ENCODE results near the gene PLOD2. TPM values are rescaled to one million over a fixed set of nuclear protein-coding genes. Genes with fewer than 3 reads are reported as not detected.

The PLOD2 gene
- total and polyA plus RNA-seq, 3 experiments from 2014 or later = 0.18 to 0.35 TPM; not detected in 1

- H3K4me3 Mint-ChIP-seq = no peak overlapping the region
- Histone ChIP-seq H3K4me3 (ENCODE audit: low read length) (no peak overlapping the region), H3K27me3 (ENCODE audit: insufficient read depth, low read length, poor library complexity, severe bottlenecking) (no peaks in the 10 kb centered on the region), H3K27ac (ENCODE audit: low read depth, low read length) (no peak overlapping the region), H3K4me1 (ENCODE audit: insufficient read depth, low read length) (no peaks in the 10 kb centered on the region), H3K36me3 (ENCODE audit: insufficient read depth, low read length) (no peaks in the 10 kb centered on the region), H3K9me3 (ENCODE audit: low read length) (no peaks in the 10 kb centered on the region)
- no peak overlapping the region for H3K27ac Mint-ChIP-seq
- peaks cover 0 to 2% (median 0%) of the 10 kb centered on the region in 5 donors for H3K9me3 Mint-ChIP-seq
- no peaks in the 10 kb centered on the region for H3K4me1 Mint-ChIP-seq
- no peak for DNase-seq
- no peaks in the 10 kb centered on the region for H3K27me3 Mint-ChIP-seq
- CTCF ChIA-PET = no interaction called here
- no peaks in the 10 kb centered on the region for H3K36me3 Mint-ChIP-seq
- POLR2A ChIA-PET = no interaction called here
Observed at GRCh38 chr3:146101538-146101937, 59.4 kb downstream of the PLOD2 start.

GRCh38 chr3:146100825-146101444, 60.0 kb downstream of the PLOD2 start:
- Mint-ChIP-seq H3K36me3 (no peaks in the 10 kb centered on the region), H3K9me3 (peaks cover 0 to 2% (median 0%) of the 10 kb centered on the region in 5 donors), H3K27me3 (no peaks in the 10 kb centered on the region), H3K4me1 (no peaks in the 10 kb centered on the region), H3K27ac (no peak overlapping the region), H3K4me3 (no peak overlapping the region)
- POLR2A ChIA-PET = no interaction called here
- no peak for DNase-seq
- Histone ChIP-seq H3K4me1 (ENCODE audit: insufficient read depth, low read length) (no peaks in the 10 kb centered on the region), H3K4me3 (ENCODE audit: low read length) (no peak overlapping the region), H3K9me3 (ENCODE audit: low read length) (no peaks in the 10 kb centered on the region), H3K27me3 (ENCODE audit: insufficient read depth, low read length, poor library complexity, severe bottlenecking) (no peaks in the 10 kb centered on the region), H3K27ac (ENCODE audit: low read depth, low read length) (no peak overlapping the region), H3K36me3 (ENCODE audit: insufficient read depth, low read length) (no peaks in the 10 kb centered on the region)
- CTCF ChIA-PET = no interaction called here

GRCh38 chr3:146100180-146100579, 60.8 kb downstream of the PLOD2 start:
- H3K36me3 ChIP-seq (ENCODE audit: insufficient read depth, low read length) = no peaks in the 10 kb centered on the region
- H3K27ac ChIP-seq (ENCODE audit: low read depth, low read length) = no peak overlapping the region
- no peaks in the 10 kb centered on the region for H3K27me3 Mint-ChIP-seq
- ChIA-PET CTCF (no interaction called here), POLR2A (no interaction called here)
- H3K9me3 Mint-ChIP-seq = peaks cover 0 to 4% (median 0%) of the 10 kb centered on the region in 5 donors
- H3K27ac Mint-ChIP-seq = no peak overlapping the region
- no peaks in the 10 kb centered on the region for H3K27me3 ChIP-seq (ENCODE audit: insufficient read depth, low read length, poor library complexity, severe bottlenecking)
- H3K4me3 Mint-ChIP-seq = no peak overlapping the region
- H3K4me3 ChIP-seq (ENCODE audit: low read length) = no peak overlapping the region
- DNase-seq = no peak
- no peaks in the 10 kb centered on the region for H3K4me1 ChIP-seq (ENCODE audit: insufficient read depth, low read length)
- no peaks in the 10 kb centered on the region for H3K9me3 ChIP-seq (ENCODE audit: low read length)
- no peaks in the 10 kb centered on the region for H3K36me3 Mint-ChIP-seq
- H3K4me1 Mint-ChIP-seq = no peaks in the 10 kb centered on the region

- Histone ChIP-seq H3K27me3 (ENCODE audit: insufficient read depth, low read length, poor library complexity, severe bottlenecking) (no peaks in the 10 kb centered on the region), H3K9me3 (ENCODE audit: low read length) (no peaks in the 10 kb centered on the region), H3K27ac (ENCODE audit: low read depth, low read length) (no peak overlapping the region), H3K4me3 (ENCODE audit: low read length) (no peak overlapping the region), H3K4me1 (ENCODE audit: insufficient read depth, low read length) (no peaks in the 10 kb centered on the region), H3K36me3 (ENCODE audit: insufficient read depth, low read length) (no peaks in the 10 kb centered on the region)
- Mint-ChIP-seq H3K27me3 (no peaks in the 10 kb centered on the region), H3K4me1 (no peaks in the 10 kb centered on the region), H3K4me3 (no peak overlapping the region), H3K9me3 (peaks cover 0 to 6% (median 0%) of the 10 kb centered on the region in 5 donors), H3K36me3 (no peaks in the 10 kb centered on the region), H3K27ac (no peak overlapping the region)
- ChIA-PET CTCF (no interaction called here), POLR2A (no interaction called here)
- DNase-seq = no peak
Observed at GRCh38 chr3:146099316-146099715, 61.7 kb downstream of the PLOD2 start.

- H3K4me1 ChIP-seq (ENCODE audit: insufficient read depth, low read length) = no peaks in the 10 kb centered on the region
- no peaks in the 10 kb centered on the region for H3K36me3 Mint-ChIP-seq
- no peak overlapping the region for H3K4me3 Mint-ChIP-seq
- H3K27ac ChIP-seq (ENCODE audit: low read depth, low read length) = no peak overlapping the region
- peaks cover 0 to 6% (median 0%) of the 10 kb centered on the region in 5 donors for H3K9me3 Mint-ChIP-seq
- no peaks in the 10 kb centered on the region for H3K36me3 ChIP-seq (ENCODE audit: insufficient read depth, low read length)
- CTCF ChIA-PET = no interaction called here
- no peak overlapping the region for H3K4me3 ChIP-seq (ENCODE audit: low read length)
- no peaks in the 10 kb centered on the region for H3K4me1 Mint-ChIP-seq
- no peaks in the 10 kb centered on the region for H3K27me3 ChIP-seq (ENCODE audit: insufficient read depth, low read length, poor library complexity, severe bottlenecking)
- POLR2A ChIA-PET = no interaction called here
- DNase-seq = no peak
- H3K27me3 Mint-ChIP-seq = no peaks in the 10 kb centered on the region
- no peaks in the 10 kb centered on the region for H3K9me3 ChIP-seq (ENCODE audit: low read length)
- H3K27ac Mint-ChIP-seq = no peak overlapping the region
Observed at GRCh38 chr3:146093896-146094295, 67.1 kb downstream of the PLOD2 start.

- no peaks in the 10 kb centered on the region for H3K4me1 ChIP-seq (ENCODE audit: insufficient read depth, low read length)
- H3K9me3 Mint-ChIP-seq = peaks cover 0 to 4% (median 0%) of the 10 kb centered on the region in 5 donors
- POLR2A ChIA-PET = no interaction called here
Observed at GRCh38 chr3:146092230-146092629, 68.8 kb downstream of the PLOD2 start.

GRCh38 chr3:146091397-146091796, 69.6 kb downstream of the PLOD2 start:
- Mint-ChIP-seq H3K9me3 (peaks cover 0 to 4% (median 0%) of the 10 kb centered on the region in 5 donors), H3K27me3 (no peaks in the 10 kb centered on the region), H3K36me3 (no peaks in the 10 kb centered on the region), H3K27ac (no peak overlapping the region), H3K4me1 (no peaks in the 10 kb centered on the region), H3K4me3 (no peak overlapping the region)
- no peaks in the 10 kb centered on the region for H3K9me3 ChIP-seq (ENCODE audit: low read length)
- no peaks in the 10 kb centered on the region for H3K27me3 ChIP-seq (ENCODE audit: insufficient read depth, low read length, poor library complexity, severe bottlenecking)
- no peaks in the 10 kb centered on the region for H3K36me3 ChIP-seq (ENCODE audit: insufficient read depth, low read length)
- no peak for DNase-seq
- CTCF ChIA-PET = no interaction called here
- H3K27ac ChIP-seq (ENCODE audit: low read depth, low read length) = no peak overlapping the region
- POLR2A ChIA-PET = no interaction called here
- no peaks in the 10 kb centered on the region for H3K4me1 ChIP-seq (ENCODE audit: insufficient read depth, low read length)
- H3K4me3 ChIP-seq (ENCODE audit: low read length) = no peak overlapping the region

More at GRCh38 chr3:146092230-146092629, 68.8 kb downstream of the PLOD2 start:
- Histone ChIP-seq H3K9me3 (ENCODE audit: low read length) (no peaks in the 10 kb centered on the region), H3K27me3 (ENCODE audit: insufficient read depth, low read length, poor library complexity, severe bottlenecking) (no peaks in the 10 kb centered on the region), H3K36me3 (ENCODE audit: insufficient read depth, low read length) (no peaks in the 10 kb centered on the region), H3K4me3 (ENCODE audit: low read length) (no peak overlapping the region), H3K27ac (ENCODE audit: low read depth, low read length) (no peak overlapping the region)
- H3K4me3 Mint-ChIP-seq = no peak overlapping the region
- no peaks in the 10 kb centered on the region for H3K36me3 Mint-ChIP-seq
- no peak overlapping the region for H3K27ac Mint-ChIP-seq
- H3K4me1 Mint-ChIP-seq = no peaks in the 10 kb centered on the region
- no peaks in the 10 kb centered on the region for H3K27me3 Mint-ChIP-seq
- DNase-seq = no peak
- CTCF ChIA-PET = interaction anchor here (0.5 kb wide), 1 partner anchor 9 kb away, joined by 4 read pairs; no protein-coding TSS in a partner anchor

GRCh38 chr3:146090521-146090920, 70.5 kb downstream of the PLOD2 start:
- Histone ChIP-seq H3K27me3 (ENCODE audit: insufficient read depth, low read length, poor library complexity, severe bottlenecking) (no peaks in the 10 kb centered on the region), H3K4me3 (ENCODE audit: low read length) (no peak overlapping the region), H3K9me3 (ENCODE audit: low read length) (no peaks in the 10 kb centered on the region), H3K4me1 (ENCODE audit: insufficient read depth, low read length) (no peaks in the 10 kb centered on the region), H3K27ac (ENCODE audit: low read depth, low read length) (no peak overlapping the region), H3K36me3 (ENCODE audit: insufficient read depth, low read length) (no peaks in the 10 kb centered on the region)
- H3K4me1 Mint-ChIP-seq = no peaks in the 10 kb centered on the region
- no peak for DNase-seq
- no peaks in the 10 kb centered on the region for H3K27me3 Mint-ChIP-seq
- H3K9me3 Mint-ChIP-seq = peaks cover 0 to 4% (median 0%) of the 10 kb centered on the region in 5 donors
- H3K27ac Mint-ChIP-seq = no peak overlapping the region
- no peaks in the 10 kb centered on the region for H3K36me3 Mint-ChIP-seq
- H3K4me3 Mint-ChIP-seq = no peak overlapping the region
- POLR2A ChIA-PET = no interaction called here
- CTCF ChIA-PET = no interaction called here
